Stimulated activated CD8-positive, alpha-beta memory T cell treated with anti-CD3 and anti-CD28 coated beads, Interleukin-15, amount 100 ng/mL, for 48 hours (primary cell): ENCODE results near the gene IL31.

Experiments
- DNase-seq, 2 donors: peaks; one replicate each; pipeline ENCODE4 v3.0.0-alpha.2; 2020; ENCODE audit warnings: low read depth in 2 of 2

The IL31 gene

DNA sequence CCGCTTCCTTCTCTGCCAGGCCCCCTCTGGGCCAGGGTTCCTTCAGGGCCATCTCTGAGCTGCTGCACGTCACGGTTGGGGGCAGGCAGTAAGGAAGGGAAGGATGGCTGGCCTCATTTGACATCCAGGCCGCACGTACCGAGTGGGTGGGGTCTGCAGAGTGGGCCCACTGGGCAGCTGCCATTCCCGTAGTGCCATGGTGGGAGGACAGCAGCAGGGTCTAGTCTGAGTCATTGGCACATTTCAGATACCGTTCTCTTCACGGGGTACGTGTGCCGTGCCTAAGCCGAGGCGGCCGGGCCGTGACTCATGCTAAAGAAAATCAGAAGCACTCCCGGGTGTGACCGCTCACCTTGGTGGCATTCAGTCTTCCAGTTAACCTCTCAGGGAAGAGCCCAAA, 43.9 kb downstream of the IL31 start:
- DNase-seq: no peak

DNA sequence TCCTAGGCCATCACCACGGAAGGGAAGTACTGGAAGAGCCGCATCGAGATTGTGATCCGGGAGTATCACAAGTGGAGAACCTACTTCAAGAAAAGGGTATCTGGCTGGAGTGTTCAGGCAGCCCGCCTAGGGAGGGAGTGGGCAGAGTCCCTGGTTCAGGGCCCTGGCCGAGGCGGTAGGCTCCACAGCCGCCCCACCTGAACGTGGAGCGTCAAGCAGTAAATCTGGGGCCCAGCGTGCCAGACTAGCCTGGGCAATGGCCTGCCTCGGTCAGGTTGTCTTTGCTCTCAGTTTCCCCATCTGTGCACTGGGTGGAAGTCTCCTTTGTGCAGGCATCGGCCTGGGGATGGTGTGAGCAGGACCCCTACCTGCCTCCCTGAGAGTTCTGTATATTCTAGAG, 44.9 kb downstream of the IL31 start:
- no peak for DNase-seq

GRCh38 chr12:122128481-122128880, 45.5 kb downstream of the IL31 start:
- DNase-seq: no peak

- DNase-seq: no peak
Observed at GRCh38 chr12:122127839-122128238, 46.2 kb downstream of the IL31 start.

GRCh38 chr12:122126713-122127597, 47.1 kb downstream of the IL31 start:
- no peak for DNase-seq

DNA sequence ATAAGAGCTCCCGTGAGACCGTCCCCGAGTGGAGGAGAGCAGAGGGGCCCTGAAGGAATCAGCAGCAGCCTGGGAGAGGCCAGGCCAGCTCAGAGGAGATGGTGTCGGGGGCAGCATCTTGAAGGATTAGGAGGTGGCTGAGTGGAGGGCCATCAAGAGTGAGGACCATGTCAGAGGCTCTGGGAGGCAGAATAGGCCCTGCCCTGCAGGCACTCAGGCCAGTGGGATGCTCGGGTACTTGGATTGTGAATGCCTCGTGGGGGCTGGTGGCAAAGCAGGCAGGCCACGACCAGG, 47.7 kb downstream of the IL31 start:
- no peak for DNase-seq

DNA sequence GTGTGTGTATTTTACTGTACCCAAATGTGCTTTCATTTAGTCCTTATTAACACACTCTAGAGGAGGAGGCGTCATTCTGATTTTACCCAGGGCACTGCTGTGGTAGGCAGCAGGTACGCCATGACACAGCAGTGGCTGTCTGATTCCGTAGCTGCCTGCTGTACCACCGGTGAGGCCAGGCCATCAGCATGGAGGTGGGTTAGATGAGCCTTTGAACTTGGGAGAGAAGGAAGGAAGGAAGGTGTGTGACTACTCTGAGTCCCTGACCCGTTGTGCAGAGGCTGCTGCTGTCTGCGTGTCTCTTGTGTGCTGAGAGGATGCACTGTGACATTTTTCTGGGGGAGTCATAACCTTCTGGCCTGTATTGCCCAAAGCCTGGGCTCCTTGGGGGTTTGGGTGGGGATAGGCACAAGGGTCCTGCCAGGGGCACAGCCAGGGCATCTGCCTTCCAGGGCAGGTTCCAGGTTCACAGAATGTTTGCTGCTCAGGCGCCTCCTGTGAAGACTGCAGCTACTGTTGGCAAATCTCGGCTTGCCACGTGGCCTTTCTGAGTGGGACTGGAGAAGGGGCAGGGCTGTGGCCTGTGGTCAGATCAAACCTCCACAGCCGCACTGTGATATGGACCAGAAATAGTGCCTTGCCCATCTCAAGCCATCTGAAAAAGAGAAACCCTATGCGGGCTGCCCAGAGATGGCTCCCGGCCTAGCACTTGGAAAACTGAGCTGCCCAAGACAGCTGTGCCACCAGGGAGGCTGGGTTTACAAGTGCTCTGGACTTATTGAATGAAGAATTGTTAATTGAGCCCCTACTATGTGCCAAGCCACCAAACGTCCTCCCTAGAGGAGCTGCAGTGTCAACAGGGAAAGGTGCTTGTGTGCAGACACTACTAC, 48.3 kb downstream of the IL31 start:
- no peak for DNase-seq

DNA sequence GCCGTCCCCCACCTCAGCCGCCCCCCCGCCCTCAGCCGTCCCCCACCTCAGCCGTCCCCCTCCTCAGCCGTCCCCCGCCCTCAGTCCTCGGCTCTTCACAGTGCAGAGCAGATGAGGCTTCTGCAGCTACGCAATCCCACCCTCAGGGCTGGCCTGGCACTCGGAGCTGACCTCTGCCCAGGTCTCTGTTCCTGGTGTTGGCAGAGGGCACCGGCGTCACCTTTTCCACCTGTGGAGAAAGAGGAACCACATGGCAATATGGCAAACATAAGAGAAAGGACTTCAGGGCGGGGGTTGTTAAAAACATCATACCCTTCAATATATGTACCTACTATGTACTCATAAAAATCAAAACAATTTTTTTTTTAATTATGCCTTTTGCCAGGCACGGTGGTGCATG, 49.7 kb downstream of the IL31 start:
- DNase-seq: no peak

DNA sequence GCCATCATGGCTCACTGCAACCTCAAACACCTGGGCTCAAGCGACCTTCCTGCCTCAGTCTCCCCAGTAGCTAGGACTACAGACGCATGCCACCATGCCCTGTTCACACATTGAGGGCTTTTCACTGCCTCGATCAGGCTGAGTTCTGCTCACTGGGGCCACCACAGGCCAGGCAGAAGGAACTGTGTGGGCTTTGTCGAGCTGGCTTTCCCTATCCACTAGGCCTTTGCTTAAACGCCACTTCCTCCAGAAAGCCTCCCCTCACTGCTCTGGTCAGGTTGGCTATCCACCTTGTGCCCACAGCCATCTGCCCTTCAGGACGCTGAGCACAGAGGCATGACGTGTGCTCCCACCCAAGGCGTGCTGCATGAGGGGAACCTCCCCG, 50.3 kb downstream of the IL31 start:
- DNase-seq: no peak

GRCh38 chr12:122123051-122123760, 50.8 kb downstream of the IL31 start:
- peak; percentile 27 to 30 for DNase-seq
